Right lobe of liver (tissue), 6 donors: Measurements from ENCODE around the gene CSNK2A3. TPM values are rescaled to one million over a fixed set of nuclear protein-coding genes. Genes with fewer than 3 reads are reported as not detected.

ENCODE experiments used
- ATAC-seq, 4 donors: fragments of 200-7000 bp; cut with Tn5 transposase; one replicate each; pipeline ENCODE4 v1.9.1; 2020; ENCODE audit warnings: mild to moderate bottlenecking in 4 of 4, moderate library complexity in 4 of 4
- DNase-seq, 3 donors: peaks; one replicate each; pipeline ENCODE4 v3.0.0-alpha.2; 2020
- H3K27ac ChIP-seq, 3 donors: fragments of 200-600 bp; one replicate each; pipeline ENCODE4 v1.8.0; 2022
- H3K27me3 ChIP-seq, 2 donors: fragments of 200-600 bp; one replicate each; pipeline ENCODE4 v1.8.0; 2022
- H3K36me3 ChIP-seq, 4 donors: fragments of 200-600 bp; sonication (generic) in 1 of 4; one replicate each; pipeline versions ENCODE4 v1.5.1 to v1.8.0; 2017 to 2022; ENCODE audit warnings: control low read depth in 1 of 4
- H3K4me1 ChIP-seq, 4 donors: fragments of 200-600 bp; sonication (generic) in 1 of 4; one replicate each; pipeline versions ENCODE4 v1.5.1 to v1.8.0; 2017 to 2022; ENCODE audit warnings: control low read depth in 1 of 4
- H3K4me3 ChIP-seq, 3 donors: fragments of 200-600 bp; one replicate each; pipeline ENCODE4 v1.8.0; 2022
- H3K9me3 ChIP-seq, 4 donors: fragments of 200-600 bp; sonication (generic) in 1 of 4; one replicate each; pipeline versions ENCODE4 v1.5.1 to v1.8.0; 2017 to 2022; ENCODE audit warnings: control low read depth in 1 of 4
- POLR2A ChIP-seq: fragments of 450-650 bp; IDR thresholded peaks from one replicate; pipeline ENCODE4 v1.6.1; 2017; ENCODE audit warnings: antibody characterized with exemption, mild to moderate bottlenecking
- WGBS: methylation state at CpG from one replicate; pipeline ENCODE4 v1.1.6; 2018; ENCODE audit warnings: low coverage, low lambda C conversion rate; ENCODE audit not compliant: insufficient coverage; ENCODE audit errors: missing lambda C conversion rate; 5-methylcytosine and 5-hydroxymethylcytosine counted together
- intact Hi-C, 2 donors: fragments of 100-400 bp; cut with DNase I; formaldehyde crosslinking; loops; one replicate each; pipeline versions ENCODE4 v1.11.2 to v1.14.1; 2022
- total RNA-seq, 6 experiments: library from RNA; depleted of rRNA in 2 of 6; stranded (reverse); fragments of >200 nt in 2 of 6; fragmentation: NEBNext Ultra II Directional in 3 of 6; extraction: Animal tissue kit (Norgen Biotek cat#: 25700) in 3 of 6; gene quantifications; one replicate each; pipeline versions ENCODE4 v1.1.0 to v1.2.4, GENCODE V29; 2016 to 2023
- TF ChIP-seq, protein P1 (sequence below), 4 donors: fragments of 200-600 bp in 3 of 4; fragments of 450-650 bp in 1 of 4; IDR thresholded peaks; one replicate each; pipeline versions ENCODE4 v1.5.1 to v1.8.0; 2016 to 2022; ENCODE audit warnings: antibody characterized with exemption in 4 of 4, mild to moderate bottlenecking in 2 of 4
- donor health status: DM: no; HTN: yes; CAD: no.
- donor health status: DM: no; HTN: no; CAD: no.
- donor health status: DM: no; HTN: no; CAD: no.
- donor health status: DM: no; HTN: yes; CAD: no.
- donor health status: DM: no; HTN: yes; CAD: no.

Gene CSNK2A3
- total RNA-seq, 6 experiments from 2014 or later = 0.29 to 1.4 (median 0.49) TPM; not detected in 1

DNA sequence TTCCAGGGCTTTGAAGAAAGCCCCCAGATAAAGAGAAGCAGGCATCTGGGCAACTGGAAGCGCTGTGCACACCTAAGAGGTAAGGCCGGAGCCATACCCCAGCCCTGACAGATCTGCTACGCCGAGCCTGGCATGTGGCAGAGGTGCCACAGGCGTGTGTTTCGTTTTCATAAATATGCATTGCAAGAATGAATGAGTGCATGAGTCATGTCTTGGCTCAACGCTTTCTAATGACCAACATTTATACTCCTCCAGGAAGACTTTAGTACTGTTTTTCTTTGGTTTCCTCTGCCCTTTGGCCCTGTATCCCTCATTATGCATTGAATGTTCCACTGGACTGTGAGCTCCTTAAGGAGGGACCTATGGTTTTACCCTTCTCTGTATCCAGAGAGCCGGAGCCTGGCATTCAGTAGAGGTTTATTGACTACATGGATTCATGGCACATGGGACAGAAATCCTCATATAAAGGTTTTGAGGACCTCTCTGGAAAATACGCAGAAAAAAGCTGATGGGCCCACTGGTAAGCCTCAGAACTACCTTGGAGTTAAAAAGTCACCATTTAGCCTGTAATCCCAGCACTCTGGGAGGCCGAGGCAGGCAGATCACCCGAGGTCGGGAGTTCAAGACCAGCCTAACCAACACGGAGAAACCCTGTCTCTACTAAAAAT is 38.9 kb upstream of the CSNK2A3 start:
- peak in 2 of 4 donors; percentile 14 to 37 for ATAC-seq
- H3K27ac ChIP-seq = no peak overlapping the region
- 81% methylated on average over 4 of the region's 13 CpGs for WGBS
- H3K4me1 ChIP-seq = no peaks in the 10 kb centered on the region
- H3K36me3 ChIP-seq = no peaks in the 10 kb centered on the region
- H3K4me3 ChIP-seq = no peak overlapping the region
- no peak for TF ChIP-seq POLR2A
- TF ChIP-seq, protein P1, sequence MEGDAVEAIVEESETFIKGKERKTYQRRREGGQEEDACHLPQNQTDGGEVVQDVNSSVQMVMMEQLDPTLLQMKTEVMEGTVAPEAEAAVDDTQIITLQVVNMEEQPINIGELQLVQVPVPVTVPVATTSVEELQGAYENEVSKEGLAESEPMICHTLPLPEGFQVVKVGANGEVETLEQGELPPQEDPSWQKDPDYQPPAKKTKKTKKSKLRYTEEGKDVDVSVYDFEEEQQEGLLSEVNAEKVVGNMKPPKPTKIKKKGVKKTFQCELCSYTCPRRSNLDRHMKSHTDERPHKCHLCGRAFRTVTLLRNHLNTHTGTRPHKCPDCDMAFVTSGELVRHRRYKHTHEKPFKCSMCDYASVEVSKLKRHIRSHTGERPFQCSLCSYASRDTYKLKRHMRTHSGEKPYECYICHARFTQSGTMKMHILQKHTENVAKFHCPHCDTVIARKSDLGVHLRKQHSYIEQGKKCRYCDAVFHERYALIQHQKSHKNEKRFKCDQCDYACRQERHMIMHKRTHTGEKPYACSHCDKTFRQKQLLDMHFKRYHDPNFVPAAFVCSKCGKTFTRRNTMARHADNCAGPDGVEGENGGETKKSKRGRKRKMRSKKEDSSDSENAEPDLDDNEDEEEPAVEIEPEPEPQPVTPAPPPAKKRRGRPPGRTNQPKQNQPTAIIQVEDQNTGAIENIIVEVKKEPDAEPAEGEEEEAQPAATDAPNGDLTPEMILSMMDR (IDR thresholded peaks at IDR 0.05) = no peak
- intact Hi-C loops = no loop called here
- H3K9me3 ChIP-seq = no peaks in the 10 kb centered on the region
- no peaks in the 10 kb centered on the region for H3K27me3 ChIP-seq
- DNase-seq = no peak

DNA sequence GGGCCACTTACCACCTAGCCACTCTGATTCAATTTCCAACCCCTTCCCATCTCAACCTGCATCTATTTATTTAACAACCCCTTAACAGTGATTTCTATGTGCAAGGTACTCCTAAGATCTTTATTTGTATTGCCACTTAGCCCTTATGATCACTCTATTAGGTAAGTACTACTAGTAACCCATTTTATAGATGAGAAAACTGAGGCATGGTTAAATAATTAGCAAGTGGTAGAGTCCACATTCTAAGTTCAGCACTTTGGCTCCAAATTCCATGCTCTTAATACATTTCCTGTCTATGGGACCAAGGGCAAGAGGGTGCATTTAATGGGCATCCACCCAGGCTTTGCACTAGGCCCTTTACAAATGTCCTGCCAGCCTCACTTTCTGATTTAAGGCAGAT is 38.1 kb upstream of the CSNK2A3 start:
- DNase-seq = no peak
- intact Hi-C loops = no loop called here
- Histone ChIP-seq H3K27ac (no peak overlapping the region), H3K36me3 (no peaks in the 10 kb centered on the region), H3K4me3 (no peak overlapping the region), H3K9me3 (no peaks in the 10 kb centered on the region), H3K4me1 (no peaks in the 10 kb centered on the region), H3K27me3 (no peaks in the 10 kb centered on the region)
- ATAC-seq = no peak
- TF ChIP-seq, protein P1 (IDR thresholded peaks at IDR 0.05) = no peak
- TF ChIP-seq POLR2A = no peak

DNA sequence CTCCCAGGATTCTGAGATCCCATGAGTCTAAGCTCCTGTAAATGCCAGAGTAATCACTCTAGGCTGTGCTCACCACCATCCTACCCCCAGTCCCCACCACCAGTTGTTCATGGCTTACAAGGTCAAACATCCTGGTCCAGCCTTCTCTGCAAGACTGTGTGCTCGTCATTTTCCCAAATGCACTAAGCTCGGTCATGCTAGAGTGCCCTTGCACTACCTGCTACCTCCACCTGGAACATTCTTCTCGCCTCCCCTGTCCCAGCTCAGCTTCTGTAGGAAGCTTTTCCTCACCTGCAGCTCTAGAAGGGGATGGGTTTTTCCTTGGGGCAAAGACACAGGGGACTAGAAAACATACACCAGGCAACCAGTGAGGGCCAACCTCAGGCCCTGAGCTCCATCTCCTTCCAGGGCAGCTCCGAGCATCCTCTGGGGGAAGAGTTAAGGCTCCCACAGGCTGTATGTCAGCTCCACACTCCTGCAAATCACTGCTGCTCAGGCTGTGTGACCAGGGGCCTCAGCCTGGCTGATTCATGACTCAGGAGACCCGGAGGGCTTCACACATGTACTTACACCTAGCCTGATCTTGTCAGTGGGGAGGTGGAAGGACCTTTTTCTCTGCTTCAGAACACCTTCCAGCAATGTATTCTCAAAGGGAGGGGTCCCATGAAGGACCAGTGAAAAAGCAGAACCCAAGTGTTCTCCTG is 37.2 kb upstream of the CSNK2A3 start:
- DNase-seq = no peak

DNA sequence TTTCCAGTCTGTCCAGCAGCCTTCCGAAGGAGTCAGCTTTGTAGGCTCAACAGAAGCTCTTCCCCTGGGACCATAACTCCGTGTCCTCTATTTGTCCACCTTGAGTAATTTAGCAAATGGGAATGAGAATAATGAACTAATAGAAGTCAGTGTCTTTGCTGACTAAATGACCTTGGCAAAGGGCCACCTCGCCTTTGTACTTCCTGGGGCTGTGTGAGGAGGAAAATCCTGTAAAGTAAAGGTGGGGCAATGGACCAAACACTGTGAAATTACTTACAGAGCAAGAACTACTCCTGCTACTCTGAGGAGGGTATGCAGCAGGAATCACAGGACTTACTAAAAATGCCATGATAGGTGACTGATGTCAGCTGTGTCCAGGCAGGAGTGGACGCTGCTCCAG is 36.2 kb upstream of the CSNK2A3 start:
- intact Hi-C loops = no loop called here
- no peak overlapping the region for H3K27ac ChIP-seq
- TF ChIP-seq, protein P1 (IDR thresholded peaks at IDR 0.05) = no peak
- TF ChIP-seq POLR2A = no peak

More for the DNA sequence above, 37.2 kb upstream of the CSNK2A3 start:
- 82% methylated on average over 3 of the region's 5 CpGs for WGBS
- no peaks in the 10 kb centered on the region for H3K4me1 ChIP-seq
- no peak overlapping the region for H3K27ac ChIP-seq
- no peaks in the 10 kb centered on the region for H3K9me3 ChIP-seq
- no peaks in the 10 kb centered on the region for H3K36me3 ChIP-seq
- no peak for TF ChIP-seq POLR2A
- TF ChIP-seq, protein P1 (IDR thresholded peaks at IDR 0.05) = no peak
- no peak overlapping the region for H3K4me3 ChIP-seq
- intact Hi-C loops = no loop called here
- no peak for ATAC-seq
- H3K27me3 ChIP-seq = no peaks in the 10 kb centered on the region

More for the DNA sequence above, 36.2 kb upstream of the CSNK2A3 start:
- Histone ChIP-seq H3K36me3 (no peaks in the 10 kb centered on the region), H3K9me3 (no peaks in the 10 kb centered on the region), H3K27me3 (no peaks in the 10 kb centered on the region), H3K4me1 (peaks cover 0 to under 1% (median 0%) of the 10 kb centered on the region in 4 donors), H3K4me3 (no peak overlapping the region)
- ATAC-seq (peak; percentile 18 to 45 (median 28)), DNase-seq (peak in 1 of 3 donors; percentile 34)
- 54% methylated on average over 3 of the region's 4 CpGs for WGBS
